OCI-LY7 (cell line): ENCODE data around the gene MYOF. TPM values are rescaled to one million over a fixed set of nuclear protein-coding genes. Genes with fewer than 3 reads are reported as not detected.

Experiments used
- BruUV-seq: library from RNA; stranded (reverse); fragments of 400-500 nt; replicated peaks from 2 replicates; lab custom pipeline; 2021; lab: Mats Ljungman, UMichigan
- CTCF ChIA-PET: fragments of 300-600 bp; sonication (Branson Sonifier 250); formaldehyde crosslinking; loops from one replicate; lab custom pipeline; 2022; ENCODE audit warnings: antibody characterized with exemption; ENCODE audit not compliant: unreplicated experiment; lab: Charles Lee
- POLR2A ChIA-PET: fragments of 300-600 bp; sonication (Branson Sonifier 250); formaldehyde crosslinking; loops from one replicate; lab custom pipeline; 2022; ENCODE audit warnings: antibody characterized with exemption; lab: Charles Lee
- DNase-seq: peaks from one replicate; pipeline ENCODE4 v3.0.0-alpha.2; 2015; ENCODE audit warnings: low spot score
- H2AFZ ChIP-seq: fragments of 200-600 bp; sonication (generic), shearing (Covaris generic); 2 replicates; pipeline ENCODE4 v1.6.1; 2014; ENCODE audit warnings: mild to moderate bottlenecking, antibody characterized with exemption, low read length, moderate library complexity
- H3K27ac ChIP-seq: fragments of 200-600 bp; sonication (generic); 2 replicates; pipeline ENCODE4 v1.5.1; 2014; ENCODE audit warnings: mixed run types, low read depth, mild to moderate bottlenecking, moderate library complexity, low read length, inconsistent platforms; ENCODE audit not compliant: poor library complexity, severe bottlenecking
- H3K36me3 ChIP-seq: fragments of 200-600 bp; sonication (generic); 2 replicates; pipeline ENCODE4 v1.6.1; 2014; ENCODE audit warnings: mild to moderate bottlenecking, antibody characterized with exemption, low read length, moderate library complexity, mixed read lengths; ENCODE audit not compliant: insufficient read depth
- H3K4me1 ChIP-seq: fragments of 200-600 bp; sonication (generic); 2 replicates; pipeline ENCODE4 v1.5.1; 2014; ENCODE audit warnings: mild to moderate bottlenecking, low read length; ENCODE audit not compliant: insufficient read depth, poor library complexity, severe bottlenecking
- H3K4me2 ChIP-seq: fragments of 200-600 bp; sonication (generic); 2 replicates; pipeline ENCODE4 v1.6.1; 2014; ENCODE audit warnings: mild to moderate bottlenecking, low read length
- H3K4me3 ChIP-seq: fragments of 200-600 bp; sonication (generic); 2 replicates; pipeline ENCODE4 v1.5.1; 2014; ENCODE audit warnings: mild to moderate bottlenecking, low read depth, low read length; ENCODE audit not compliant: poor library complexity, severe bottlenecking
- H3K79me2 ChIP-seq: fragments of 200-600 bp; sonication (generic); 2 replicates; pipeline ENCODE4 v1.6.1; 2016; ENCODE audit warnings: low read depth, mild to moderate bottlenecking, low read length, moderate library complexity, mixed read lengths; ENCODE audit not compliant: insufficient read depth
- H3K9me2 ChIP-seq: fragments of 200-600 bp; sonication (generic); 2 replicates; pipeline ENCODE4 v1.6.1; 2016; ENCODE audit warnings: mild to moderate bottlenecking, low read length, mixed read lengths; ENCODE audit not compliant: insufficient read depth
- H3K9me3 ChIP-seq: fragments of 200-600 bp; sonication (generic); 2 replicates; pipeline ENCODE4 v1.6.1; 2014; ENCODE audit warnings: mild to moderate bottlenecking, mixed run types, low read length, mixed read lengths
- H4K20me1 ChIP-seq: fragments of 200-600 bp; sonication (generic); 2 replicates; pipeline ENCODE4 v1.6.1; 2014; ENCODE audit warnings: mild to moderate bottlenecking, antibody characterized with exemption, low read length, moderate library complexity, mixed read lengths; ENCODE audit not compliant: insufficient read depth
- CTCF ChIP-seq: fragments of 200-600 bp; sonication (generic); conservative IDR thresholded peaks from 2 replicates; pipeline ENCODE4 v1.5.1; 2014; ENCODE audit warnings: mild to moderate bottlenecking, antibody characterized with exemption, low read length, moderate library complexity, mixed read lengths
- EZH2phosphoT487 ChIP-seq: fragments of 200-600 bp; sonication (generic); IDR thresholded peaks from 2 replicates; pipeline ENCODE4 v1.6.1; 2018; ENCODE audit warnings: low read depth, borderline replicate concordance, mild to moderate bottlenecking, mixed run types, antibody characterized with exemption, low read length, moderate library complexity, mixed read lengths
- intact Hi-C: fragments of 100-400 bp; cut with micrococcal nuclease; formaldehyde crosslinking; loops from one replicate; pipeline ENCODE4 v1.10.0; 2022; ENCODE audit not compliant: unreplicated experiment
- total RNA-seq, 2 experiments: library from RNA; depleted of rRNA in 1 of 2; stranded (reverse); fragments of >200 nt in 1 of 2; shearing (Covaris generic) in 1 of 2; gene quantifications; 2 replicates each; pipeline ENCODE4 v1.2.3, GENCODE V29; 2014 to 2022

The MYOF gene
- total RNA-seq, 2 experiments from 2014 or later, result 0.42 TPM; not detected in 1

- Histone ChIP-seq H3K36me3 (no peaks in the 10 kb centered on the region), H3K9me3 (no peaks in the 10 kb centered on the region), H3K9me2 (no peaks in the 10 kb centered on the region), H4K20me1 (no peaks in the 10 kb centered on the region), H3K27ac (no peak overlapping the region), H3K4me3 (no peak overlapping the region), H3K4me1 (no peaks in the 10 kb centered on the region), H3K4me2 (no peak overlapping the region), H2AFZ (no peak overlapping the region), H3K79me2 (no peaks in the 10 kb centered on the region)
- POLR2A ChIA-PET, result interaction anchor here (0.7 kb wide), 2 partner anchors 91 to 243 kb away, joined by 4 to 5 read pairs; no protein-coding TSS in a partner anchor
- DNase-seq, result no peak
- no peak for TF ChIP-seq EZH2phosphoT487
- no peak for TF ChIP-seq CTCF
- CTCF ChIA-PET, result interaction anchor here (0.7 kb wide), 1 partner anchor 16 kb away, joined by 3 read pairs; no protein-coding TSS in a partner anchor
- intact Hi-C loops, result loop anchor here (2.0 kb wide), 1 partner anchor 46 kb away; no protein-coding TSS in a partner anchor
- no TSS peak for BruUV-seq
Measured at GRCh38 chr10:93476756-93477155, 5.4 kb downstream of the MYOF start.

- DNase-seq, result no peak
- Histone ChIP-seq H3K4me3 (no peak overlapping the region), H3K79me2 (no peaks in the 10 kb centered on the region), H3K9me2 (no peaks in the 10 kb centered on the region), H2AFZ (no peak overlapping the region), H3K36me3 (no peaks in the 10 kb centered on the region), H3K27ac (no peak overlapping the region), H4K20me1 (no peaks in the 10 kb centered on the region), H3K4me1 (no peaks in the 10 kb centered on the region), H3K9me3 (no peaks in the 10 kb centered on the region), H3K4me2 (no peak overlapping the region)
- intact Hi-C loops, result loop anchor here (2.0 kb wide), 1 partner anchor 45 kb away; no protein-coding TSS in a partner anchor
- no TSS peak for BruUV-seq
- ChIA-PET POLR2A (interaction anchor here (0.6 to 1.0 kb wide), 7 partner anchors 20 to 305 kb away, joined by 3 to 5 read pairs (median 5); no protein-coding TSS in a partner anchor), CTCF (interaction anchor here (0.7 kb wide), 1 partner anchor 15 kb away, joined by 3 read pairs; no protein-coding TSS in a partner anchor)
- no peak for TF ChIP-seq CTCF
- no peak for TF ChIP-seq EZH2phosphoT487
Measured at GRCh38 chr10:93475871-93476270, 6.3 kb downstream of the MYOF start.

GRCh38 chr10:93475227-93475626 is 6.9 kb downstream of the MYOF start:
- intact Hi-C loops, result no loop called here
- TF ChIP-seq EZH2phosphoT487 (no peak), CTCF (no peak)
- ChIA-PET CTCF (no interaction called here), POLR2A (no interaction called here)
- Histone ChIP-seq H3K4me1 (no peaks in the 10 kb centered on the region), H3K4me2 (no peak overlapping the region), H3K9me3 (no peaks in the 10 kb centered on the region), H3K36me3 (no peaks in the 10 kb centered on the region), H3K79me2 (no peaks in the 10 kb centered on the region), H2AFZ (no peak overlapping the region), H3K4me3 (no peak overlapping the region), H3K27ac (no peak overlapping the region), H3K9me2 (no peaks in the 10 kb centered on the region), H4K20me1 (no peaks in the 10 kb centered on the region)
- DNase-seq, result no peak
- no TSS peak for BruUV-seq
